NCI-H226 (cell line): ENCODE measurements around the gene DOP1A.

ENCODE experiments used
- DNase-seq: peaks from one replicate; pipeline ENCODE4 v3.0.0-alpha.2; 2015

DOP1A gene, protein sequence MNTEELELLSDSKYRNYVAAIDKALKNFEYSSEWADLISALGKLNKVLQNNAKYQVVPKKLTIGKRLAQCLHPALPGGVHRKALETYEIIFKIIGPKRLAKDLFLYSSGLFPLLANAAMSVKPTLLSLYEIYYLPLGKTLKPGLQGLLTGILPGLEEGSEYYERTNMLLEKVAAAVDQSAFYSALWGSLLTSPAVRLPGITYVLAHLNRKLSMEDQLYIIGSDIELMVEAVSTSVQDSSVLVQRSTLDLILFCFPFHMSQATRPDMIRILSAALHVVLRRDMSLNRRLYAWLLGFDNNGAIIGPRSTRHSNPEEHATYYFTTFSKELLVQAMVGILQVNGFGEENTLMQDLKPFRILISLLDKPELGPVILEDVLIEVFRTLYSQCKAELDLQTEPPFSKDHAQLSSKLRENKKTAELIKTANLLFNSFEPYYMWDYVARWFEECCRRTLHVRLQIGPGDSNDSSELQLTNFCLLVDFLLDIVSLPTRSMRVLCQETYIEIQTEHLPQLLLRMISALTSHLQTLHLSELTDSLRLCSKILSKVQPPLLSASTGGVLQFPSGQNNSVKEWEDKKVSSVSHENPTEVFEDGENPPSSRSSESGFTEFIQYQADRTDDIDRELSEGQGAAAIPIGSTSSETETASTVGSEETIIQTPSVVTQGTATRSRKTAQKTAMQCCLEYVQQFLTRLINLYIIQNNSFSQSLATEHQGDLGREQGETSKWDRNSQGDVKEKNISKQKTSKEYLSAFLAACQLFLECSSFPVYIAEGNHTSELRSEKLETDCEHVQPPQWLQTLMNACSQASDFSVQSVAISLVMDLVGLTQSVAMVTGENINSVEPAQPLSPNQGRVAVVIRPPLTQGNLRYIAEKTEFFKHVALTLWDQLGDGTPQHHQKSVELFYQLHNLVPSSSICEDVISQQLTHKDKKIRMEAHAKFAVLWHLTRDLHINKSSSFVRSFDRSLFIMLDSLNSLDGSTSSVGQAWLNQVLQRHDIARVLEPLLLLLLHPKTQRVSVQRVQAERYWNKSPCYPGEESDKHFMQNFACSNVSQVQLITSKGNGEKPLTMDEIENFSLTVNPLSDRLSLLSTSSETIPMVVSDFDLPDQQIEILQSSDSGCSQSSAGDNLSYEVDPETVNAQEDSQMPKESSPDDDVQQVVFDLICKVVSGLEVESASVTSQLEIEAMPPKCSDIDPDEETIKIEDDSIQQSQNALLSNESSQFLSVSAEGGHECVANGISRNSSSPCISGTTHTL (N-terminal part only)

DNA sequence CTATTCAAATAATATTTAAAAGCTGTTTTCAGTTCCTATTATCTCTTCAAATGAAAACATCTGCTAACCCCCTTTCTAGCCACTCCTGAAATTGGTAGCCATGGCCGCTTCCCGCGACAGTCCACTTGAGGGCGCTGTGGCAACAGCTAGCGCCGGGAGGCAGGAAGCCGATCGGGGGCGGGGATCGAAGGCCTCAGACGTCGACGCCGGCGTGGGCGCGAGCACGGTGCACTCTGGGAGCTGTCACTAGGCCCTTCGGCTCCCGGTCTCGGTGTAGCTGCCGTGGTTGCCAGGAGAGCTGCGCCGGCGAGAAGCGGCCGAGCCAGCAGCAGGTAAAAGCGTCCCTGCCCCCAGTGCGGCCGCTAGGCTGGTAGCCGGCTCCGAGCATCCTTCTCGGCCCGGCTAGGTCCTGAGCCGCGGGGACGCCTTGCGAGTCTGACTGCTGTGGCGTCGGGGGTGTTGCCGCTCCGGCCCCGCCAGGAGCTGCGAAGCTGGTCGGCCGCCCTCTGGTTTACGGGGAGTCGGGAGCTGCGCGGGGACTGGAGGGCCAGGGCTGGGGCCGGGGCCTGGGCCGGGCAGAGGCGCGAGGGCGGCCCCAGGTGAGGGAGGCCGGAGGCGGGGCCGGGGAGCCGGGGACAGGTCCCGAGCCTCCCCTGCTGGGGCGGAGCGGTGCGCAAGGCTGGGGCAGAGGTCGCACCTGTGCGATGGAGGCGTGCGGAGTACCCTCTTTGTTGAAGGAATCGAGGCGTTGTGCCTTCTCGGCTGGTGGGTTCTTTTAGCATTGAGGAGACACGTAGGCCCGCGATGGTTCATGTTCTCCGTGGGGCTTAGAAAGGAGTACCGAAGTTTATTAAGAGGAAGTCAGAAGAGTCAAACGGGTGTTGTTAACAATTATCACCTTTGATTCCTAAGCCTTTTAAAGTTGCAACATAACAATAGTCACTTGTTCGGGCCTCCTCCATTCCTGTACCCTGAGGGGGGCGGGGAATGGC lies at the start of gene DOP1A:
TSS of gene DOP1A (plus strand) at position 224 of the 992 bp plus-strand sequence. CDS start 29,307 bp downstream, outside the sequence.
- peak; percentile 85 for DNase-seq

DNA sequence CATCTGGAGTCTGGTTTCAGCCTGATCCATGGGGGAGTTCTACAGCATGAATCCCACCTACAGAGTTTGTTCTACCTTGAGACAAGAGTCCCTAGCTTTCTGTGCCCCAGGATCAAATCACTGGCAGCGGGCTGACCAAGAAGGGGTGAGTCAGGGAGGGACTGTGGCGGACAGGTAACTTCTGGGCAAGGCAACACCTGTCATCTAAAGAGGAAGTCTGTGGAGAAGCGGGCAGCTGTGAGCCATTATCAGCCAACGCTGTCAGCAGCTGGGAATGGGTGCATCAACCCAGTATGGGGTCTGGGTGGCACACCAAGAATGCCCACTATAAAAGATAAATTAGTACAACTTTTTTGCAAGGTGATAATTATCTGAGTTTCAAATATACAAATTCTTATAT lies 47.7 kb upstream of the DOP1A start:
- no peak for DNase-seq

DNA sequence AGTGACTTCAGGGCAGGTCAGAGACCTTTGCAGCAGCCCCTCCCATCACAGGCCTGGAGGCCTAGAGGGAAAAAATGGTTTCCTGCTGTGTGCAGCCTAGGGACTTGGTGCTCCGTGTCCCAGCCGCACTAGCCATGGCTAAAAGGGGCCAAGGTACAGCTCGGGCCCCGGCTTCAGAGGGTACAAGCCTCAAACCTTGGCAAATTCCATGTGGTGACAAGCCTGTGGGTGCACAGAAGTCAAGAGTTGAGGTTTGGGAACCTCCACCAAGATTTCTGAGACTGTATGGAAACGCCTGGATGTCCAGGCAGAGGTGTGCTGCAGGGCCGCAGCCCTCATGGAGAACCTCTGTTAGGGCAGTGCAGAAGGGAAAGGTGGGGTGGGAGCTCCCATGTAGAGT lies 35.8 kb upstream of the DOP1A start:
- no peak for DNase-seq

DNA sequence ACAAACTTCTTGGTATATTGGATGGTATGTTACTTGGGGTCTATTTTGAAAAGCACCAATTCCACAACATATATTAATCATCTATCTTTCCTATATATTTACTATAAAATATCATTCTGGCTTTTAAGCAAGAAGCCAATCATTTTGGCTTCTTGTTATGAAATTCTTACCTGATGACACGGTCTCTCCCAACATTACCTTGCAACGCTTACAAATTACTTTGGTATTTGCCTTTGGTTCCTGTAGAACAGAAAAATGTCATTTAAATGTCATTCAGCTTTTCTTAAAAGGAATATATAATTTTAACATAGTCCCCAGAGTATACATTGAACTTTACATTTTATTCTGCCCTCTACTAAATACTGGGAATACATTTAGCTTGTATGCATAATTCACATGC lies 29.2 kb upstream of the DOP1A start:
- no peak for DNase-seq

DNA sequence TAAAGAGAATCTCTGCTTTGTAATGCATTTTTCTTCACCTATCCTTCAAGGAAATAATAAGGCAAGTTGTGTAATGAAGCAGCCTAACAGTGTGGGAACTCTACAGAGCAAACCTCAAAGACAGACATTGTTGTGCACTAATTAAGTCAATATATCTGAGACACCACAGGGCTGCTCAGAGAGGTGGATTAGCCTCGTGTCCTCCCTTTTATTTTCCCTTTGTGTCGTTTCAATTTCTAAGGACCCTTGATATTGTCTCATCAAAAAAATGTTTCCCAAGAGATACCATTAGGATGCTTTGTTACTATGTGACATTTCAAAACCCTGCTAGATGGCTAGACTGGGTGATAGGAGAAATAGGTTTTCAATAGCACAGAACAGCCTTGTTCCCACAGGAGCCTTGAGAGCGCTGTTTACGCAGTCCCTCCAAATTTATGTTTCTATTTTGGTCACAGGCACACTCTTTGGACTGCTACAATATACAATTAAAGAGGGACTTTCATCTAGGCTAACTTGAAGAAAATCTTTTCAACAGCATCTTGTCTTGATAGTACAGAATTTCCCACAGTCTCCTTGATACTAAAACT lies 24.9 kb upstream of the DOP1A start:
- no peak for DNase-seq

DNA sequence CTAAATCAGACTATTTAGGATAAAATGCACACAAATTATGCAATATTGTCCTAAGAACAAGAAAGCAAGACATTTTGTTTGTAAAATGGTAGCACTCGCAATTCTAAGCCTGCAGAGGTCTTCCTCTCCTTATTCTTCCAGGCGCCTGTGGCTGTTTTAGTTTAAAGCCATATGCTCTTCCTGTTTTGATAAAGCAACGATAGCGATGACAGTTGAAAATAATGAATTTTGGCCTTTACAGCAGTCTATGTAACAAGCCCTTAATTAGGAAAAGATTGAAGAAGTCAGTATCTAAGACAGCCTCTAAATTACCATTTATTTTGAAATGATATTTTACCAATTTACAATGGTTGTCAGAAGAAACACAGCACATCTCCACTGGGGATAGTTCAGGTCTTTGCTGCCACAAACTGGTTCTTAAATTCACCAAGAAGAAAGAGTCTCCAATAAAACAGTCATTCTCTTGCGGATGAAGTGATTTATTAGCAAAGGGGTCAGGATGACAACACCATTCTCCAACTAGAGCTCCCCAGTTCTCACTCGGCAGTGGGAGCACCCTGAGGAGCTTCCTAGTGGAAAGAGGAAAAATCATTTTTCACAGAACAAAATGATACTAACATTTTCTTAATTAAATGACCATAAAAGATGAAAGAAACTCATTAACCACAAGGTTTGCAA lies 23.2 kb upstream of the DOP1A start:
- no peak for DNase-seq

DNA sequence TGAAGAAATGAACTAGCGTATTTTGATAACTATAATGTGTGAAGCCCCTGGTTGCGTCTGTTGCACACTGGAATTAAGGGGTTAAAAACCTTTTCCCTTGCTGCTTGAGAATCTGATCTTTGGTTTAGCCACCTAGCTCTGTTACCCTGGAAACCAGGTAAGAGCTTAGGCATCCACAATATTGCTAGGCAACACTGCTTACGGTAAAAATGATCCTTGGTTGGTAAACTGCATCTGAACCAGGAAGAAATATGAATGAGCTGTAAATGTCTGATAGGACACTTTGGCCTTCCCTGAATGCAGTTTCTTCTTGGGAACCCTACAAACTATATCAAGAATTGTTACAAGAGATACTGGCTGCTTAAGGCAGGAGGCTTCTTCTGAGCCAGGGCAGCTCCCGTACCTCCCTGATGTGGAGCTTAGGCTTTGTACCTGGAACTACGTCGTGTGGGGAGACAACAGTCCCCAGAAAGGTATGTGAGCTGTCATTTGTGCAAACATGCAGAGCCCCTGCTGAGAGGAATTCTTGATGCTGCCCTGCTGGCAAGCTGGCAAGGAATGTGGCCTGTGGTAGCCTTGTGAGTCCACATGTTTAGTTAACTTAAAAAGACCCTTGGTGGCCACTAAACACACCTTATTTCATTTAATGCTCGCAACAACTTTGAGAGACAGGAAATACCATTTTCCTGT lies 20.3 kb upstream of the DOP1A start:
- no peak for DNase-seq

DNA sequence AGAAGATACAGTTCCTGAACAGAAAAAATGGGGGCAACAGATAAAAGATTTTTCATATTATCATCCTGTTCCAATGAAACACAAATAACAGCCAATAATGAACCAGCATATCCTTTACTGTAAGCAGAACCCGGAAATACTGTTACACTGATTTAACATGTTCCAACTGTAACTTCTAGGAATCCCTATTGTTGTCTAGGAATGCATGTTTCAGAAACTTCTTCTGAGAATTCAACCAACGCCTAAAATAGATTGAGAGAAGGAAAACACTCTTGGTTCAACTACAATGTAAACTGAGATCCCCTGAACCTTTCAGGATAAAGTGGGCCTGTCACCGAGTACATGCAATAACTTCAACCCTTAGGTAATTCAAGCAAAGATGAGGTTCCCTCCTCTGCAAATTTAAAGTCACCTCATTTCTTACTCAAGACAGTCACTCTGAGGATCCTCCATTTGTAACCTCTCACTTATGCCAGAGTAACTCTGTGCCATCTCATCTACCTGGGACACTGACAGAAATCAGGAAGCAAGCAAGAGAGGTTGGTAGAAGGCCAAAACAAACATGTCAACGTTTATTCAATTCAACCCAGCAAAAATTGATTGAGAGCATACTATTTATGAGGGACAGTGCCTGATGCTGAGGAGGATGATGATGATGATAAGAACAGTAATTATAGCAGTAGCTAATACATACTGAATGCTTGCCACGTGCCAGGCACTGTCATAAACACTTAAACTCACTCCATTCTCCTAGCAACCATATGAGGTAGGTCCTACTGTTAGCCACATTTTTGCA lies 15.9 kb upstream of the DOP1A start:
- no peak for DNase-seq

DNA sequence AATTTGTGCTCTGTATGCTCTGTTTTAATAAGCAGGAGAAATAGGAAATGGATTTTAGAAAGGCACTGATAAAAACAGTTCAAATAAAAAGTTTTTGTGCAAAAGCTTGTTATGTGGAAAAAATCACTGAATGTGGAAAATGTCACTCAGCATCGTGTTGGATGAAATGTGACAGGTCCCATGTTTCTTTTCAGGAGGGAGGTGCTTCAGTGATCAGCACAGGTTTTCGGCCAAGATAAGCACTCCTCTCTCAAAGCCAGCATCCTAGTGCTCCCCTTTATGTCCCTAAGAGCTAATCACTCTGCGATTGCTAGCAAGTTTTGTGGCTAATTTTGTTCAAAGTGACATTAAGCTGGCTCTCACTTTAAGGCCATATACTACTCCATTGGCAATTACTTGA lies 13.8 kb upstream of the DOP1A start:
- no peak for DNase-seq

DNA sequence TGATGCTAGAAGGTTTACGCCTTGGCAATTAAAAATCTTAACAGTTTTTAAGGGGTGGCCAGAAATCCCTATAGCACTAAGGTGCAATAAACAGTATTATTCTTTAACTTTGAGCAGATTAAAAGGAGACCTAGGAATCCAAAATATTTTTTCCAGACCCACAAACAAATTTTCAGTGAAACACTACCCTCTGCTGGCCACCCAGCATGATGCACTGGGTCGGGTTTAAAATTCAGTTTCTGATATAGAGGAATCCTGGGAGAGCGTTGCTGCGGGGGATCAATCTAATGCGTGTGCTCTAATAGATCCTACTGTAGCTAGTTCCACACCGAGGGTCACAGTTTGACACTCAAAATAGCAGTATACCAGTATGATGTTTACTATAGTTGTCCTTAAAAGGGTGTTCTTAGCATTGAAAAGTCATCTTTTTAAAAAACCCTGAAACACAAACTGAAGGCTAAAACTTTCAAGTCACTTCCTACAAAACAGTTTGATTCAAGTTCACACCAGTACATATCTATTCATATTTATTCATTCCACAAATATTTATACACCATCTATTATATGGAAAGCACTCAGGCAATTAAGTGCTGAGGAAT lies 12.0 kb upstream of the DOP1A start:
- DNase-seq, result peak; percentile 6

DNA sequence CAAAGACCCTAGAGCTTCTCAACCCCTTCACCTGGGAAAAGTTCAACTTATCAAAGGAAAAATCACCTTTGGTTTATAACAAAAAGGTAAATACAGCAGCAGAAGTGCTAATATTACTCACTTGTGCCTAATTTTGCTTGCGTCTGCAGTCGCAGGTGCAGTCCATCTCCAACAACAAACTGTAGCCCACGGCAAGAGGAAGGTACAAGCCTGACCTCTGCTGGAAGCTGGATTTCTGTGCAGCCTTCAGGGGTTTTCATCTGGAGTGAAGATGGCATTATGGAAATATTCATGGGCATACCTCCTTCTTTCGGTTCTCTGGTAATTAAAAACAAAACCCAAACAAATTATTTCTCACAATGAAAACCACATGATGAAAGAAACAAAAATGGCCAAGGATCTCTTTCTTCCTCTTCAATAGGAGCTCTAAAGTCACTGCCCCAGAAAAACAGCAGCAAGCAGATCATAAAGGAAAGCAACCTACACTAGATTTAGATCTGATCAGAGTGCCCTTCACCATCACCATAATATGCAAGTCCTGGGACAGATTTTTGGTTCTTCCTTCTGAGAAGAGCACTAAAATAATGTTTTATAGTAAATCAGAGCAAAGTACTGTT lies 9.7 kb upstream of the DOP1A start:
- DNase-seq, result peak; percentile 21

DNA sequence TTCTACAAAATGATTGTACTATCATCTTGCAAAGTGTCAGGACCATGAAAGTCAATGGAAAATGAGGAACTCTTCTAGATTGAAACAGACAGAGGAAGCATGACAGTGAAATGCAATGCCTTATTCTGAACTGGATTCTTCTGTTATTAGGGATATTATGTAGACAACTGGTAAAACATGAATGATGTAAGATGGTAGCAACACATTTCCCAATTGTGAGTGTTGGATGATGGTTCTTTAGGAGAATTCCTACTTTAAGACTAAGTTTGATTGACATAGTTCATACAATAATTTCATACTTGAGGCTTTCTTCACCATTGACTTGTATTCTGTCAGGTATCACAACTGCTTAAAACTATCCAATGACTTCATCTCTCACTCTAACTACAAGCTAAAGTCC lies 6.3 kb upstream of the DOP1A start:
- DNase-seq, result no peak

DNA sequence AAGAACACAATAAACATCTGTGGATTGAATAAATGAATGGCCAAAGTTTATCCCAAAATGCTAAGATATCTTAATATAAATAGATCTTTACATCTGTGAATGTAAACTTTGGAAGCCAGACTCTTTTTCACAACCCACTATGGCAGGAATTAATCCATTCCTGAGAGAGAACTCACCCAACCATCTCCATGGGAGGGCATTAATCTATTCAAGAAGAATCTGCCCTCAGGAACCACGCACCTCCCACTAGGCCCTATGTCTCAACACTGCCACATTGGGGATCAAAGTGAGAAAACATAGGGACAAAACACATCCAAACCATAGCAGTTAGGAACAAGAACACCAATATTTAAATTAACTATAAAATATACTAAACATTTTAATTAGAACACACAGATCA lies 5.2 kb upstream of the DOP1A start:
- peak; percentile 56 for DNase-seq

DNA sequence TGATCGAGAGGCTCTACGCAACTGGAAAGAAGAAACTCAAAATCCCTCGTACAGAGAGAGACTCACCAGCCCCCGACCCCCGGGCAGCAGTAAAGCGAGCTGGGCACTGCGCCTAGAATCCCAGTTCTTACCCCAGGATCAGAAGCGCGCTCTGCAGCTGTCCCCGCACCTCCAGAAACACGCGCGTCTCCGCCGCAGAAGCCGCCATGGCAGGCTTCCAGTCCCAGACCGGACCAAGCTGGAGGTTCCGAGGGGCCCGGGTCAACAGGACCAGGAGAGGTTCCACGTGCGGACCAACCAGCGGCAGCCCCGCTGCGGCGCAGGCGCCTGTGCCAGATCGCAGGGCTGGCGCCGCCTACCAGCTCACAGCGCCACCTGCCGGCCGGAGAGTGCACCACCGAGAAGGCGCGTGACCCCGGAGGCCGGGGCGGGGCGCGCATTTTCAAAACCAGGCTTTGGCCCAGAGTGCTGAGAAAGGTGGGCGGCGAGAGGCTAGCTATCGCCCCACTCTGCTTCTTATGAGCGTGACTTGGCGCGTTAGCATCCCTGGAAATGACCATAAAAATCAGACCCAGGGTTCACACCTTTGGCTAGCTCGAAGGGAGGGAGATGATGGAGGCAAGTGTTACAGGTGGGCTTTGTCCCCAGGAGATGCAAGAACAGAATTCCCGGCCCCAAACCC lies 1.8 kb upstream of the DOP1A start, which contains the start of gene UBE3D:
TSS of gene UBE3D (minus strand) at position 331 of the 682 bp plus-strand sequence. CDS start at position 208, 123 bp downstream.
- peak; percentile 61 for DNase-seq

DNA sequence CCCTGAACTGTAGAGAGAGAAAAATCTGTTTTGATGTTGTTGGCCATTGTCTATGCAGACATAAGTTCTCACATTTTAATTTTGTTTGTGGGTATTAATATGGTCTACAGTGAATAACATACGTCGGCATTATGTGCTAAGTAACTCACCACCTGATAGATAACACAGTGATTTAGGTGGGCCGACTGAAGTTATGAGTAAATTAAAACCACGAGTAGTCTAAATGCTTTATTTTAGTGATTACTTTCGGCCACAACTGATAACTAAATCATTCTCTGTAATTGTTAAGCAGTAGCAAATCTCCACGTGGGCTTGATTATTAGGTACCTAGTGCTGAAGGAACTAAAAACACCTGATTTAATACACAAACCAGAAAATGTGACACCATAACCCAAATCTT lies 1.1 kb downstream of the DOP1A start:
- DNase-seq, result no peak

DNA sequence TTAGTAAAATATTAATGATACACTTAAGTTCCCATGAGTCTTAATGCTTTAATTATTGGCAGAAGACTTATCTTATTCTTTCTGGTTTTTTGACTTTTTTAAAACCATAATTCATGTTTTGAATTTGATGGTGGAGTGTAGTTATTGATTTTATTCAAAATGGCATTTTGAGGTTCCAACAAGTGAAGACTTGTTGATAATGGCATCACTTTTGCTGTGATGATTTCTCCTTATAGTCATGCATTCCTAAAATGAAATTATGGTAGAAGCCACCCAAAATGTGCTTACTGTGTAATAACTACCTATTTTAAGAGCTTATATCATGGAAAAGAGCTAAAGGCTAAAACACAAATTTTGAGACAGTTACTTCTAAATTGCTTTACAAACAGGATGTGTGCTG lies 2.2 kb downstream of the DOP1A start:
- DNase-seq, result no peak

DNA sequence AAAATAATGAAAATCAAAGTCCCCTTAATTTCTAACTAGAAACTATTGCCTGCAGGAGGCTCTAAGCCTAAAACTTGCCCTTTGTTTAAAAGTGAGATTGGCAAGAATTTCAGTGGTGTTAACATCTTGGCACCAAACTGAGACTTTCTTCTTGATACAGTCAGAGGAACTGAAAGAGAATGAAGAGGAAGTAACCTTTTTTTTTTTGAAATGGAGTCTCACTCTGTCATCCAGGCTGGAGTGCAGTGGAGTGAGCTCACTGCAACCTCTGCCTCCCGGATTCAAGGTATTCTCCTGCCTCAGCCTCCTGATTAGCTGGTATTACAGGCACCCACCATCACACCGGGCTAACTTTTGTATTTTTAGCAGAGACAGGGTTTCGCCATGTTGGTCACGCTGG lies 3.6 kb downstream of the DOP1A start:
- peak; percentile 44 for DNase-seq

DNA sequence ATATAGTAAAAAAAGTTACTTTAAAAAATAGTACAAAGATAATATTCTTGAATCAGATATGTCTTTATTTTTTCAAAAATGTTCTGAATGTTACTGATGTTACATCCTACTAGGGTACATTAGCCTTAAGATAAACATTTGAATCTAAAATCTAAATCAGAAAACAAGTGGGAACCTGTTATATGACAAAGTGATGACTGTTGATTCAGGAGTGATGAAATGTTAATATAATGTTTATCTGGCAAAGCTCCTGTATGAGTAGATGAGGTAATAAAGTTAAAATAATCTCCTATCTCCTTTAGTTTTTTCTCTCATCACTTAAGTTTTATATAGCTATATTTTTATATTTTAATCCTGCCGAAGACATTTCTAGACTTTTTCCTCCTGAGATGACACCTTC lies 4.2 kb downstream of the DOP1A start:
- no peak for DNase-seq
